Ishikawa (cell line): ENCODE measurements around the gene TBC1D2B.

Source experiments
- CREB1 ChIP-seq: IDR thresholded peaks from 2 replicates; pipeline ENCODE4 v1.6.1; 2012; ENCODE audit warnings: low read depth
- EGR1 ChIP-seq: IDR thresholded peaks from 2 replicates; pipeline ENCODE4 v1.6.1; 2012
- EP300 ChIP-seq: IDR thresholded peaks from 2 replicates; pipeline ENCODE4 v1.6.1; 2012; ENCODE audit warnings: borderline replicate concordance
- FOXM1 ChIP-seq: IDR thresholded peaks from 2 replicates; pipeline ENCODE4 v1.6.1; 2012; ENCODE audit warnings: low read depth, borderline replicate concordance
- NFIC ChIP-seq: IDR thresholded peaks from 2 replicates; pipeline ENCODE4 v1.6.1; 2012
- RAD21 ChIP-seq: IDR thresholded peaks from 2 replicates; pipeline ENCODE4 v1.6.1; 2012; ENCODE audit warnings: low read depth
- TCF12 ChIP-seq: IDR thresholded peaks from 2 replicates; pipeline ENCODE4 v1.6.1; 2012; ENCODE audit warnings: low read depth
- YY1 ChIP-seq: IDR thresholded peaks from 2 replicates; pipeline ENCODE4 v1.6.1; 2012; ENCODE audit warnings: low read depth
- TF ChIP-seq, protein P1 (sequence below): IDR thresholded peaks from 2 replicates; pipeline ENCODE4 v1.6.1; 2012
- TF ChIP-seq, protein P2 (sequence below): IDR thresholded peaks from 2 replicates; pipeline ENCODE4 v1.6.1; 2012; ENCODE audit warnings: low read depth, mild to moderate bottlenecking

DNA sequence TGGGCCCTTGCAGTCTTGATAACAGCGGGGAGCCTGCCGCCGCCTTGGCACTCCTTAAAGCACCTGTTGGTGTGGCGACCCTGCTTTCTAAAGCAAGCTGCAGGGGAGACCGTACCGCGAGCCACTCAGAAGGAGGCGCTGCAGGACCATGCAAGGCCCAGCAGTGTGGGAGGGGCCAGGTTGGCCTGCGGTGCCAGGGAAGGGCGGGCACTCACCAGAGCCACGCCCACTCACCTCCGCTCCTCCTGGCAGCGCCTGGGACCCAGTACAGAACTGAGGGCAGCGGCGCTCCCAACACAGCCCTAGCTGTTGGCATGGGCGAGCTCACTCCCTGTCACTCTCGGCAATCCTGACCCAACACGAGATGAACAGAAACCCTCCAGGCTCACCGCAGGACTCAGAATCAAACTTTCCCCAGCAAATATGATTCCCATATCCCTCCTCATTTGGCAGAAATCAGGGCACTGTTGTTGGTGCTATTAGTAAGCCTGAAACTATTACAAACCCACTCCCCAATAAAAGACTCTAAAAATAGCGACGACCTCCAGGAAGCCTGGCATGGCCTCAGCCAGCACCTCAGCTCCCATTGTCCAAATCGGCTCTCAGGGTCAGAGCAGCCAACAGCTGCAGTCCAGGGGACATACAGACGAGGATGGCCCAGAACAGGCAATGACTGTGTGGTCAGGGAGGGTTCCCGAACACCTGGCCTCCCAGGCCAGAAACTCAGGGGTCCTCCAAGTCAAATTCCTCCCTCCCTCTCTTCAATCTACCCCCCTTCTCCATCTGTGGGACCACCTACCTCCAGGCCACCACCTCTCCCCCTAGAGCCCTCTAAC, 77.2 kb downstream of the TBC1D2B start:
- TF ChIP-seq RAD21, result peak; percentile 99
- TF ChIP-seq, protein P1, sequence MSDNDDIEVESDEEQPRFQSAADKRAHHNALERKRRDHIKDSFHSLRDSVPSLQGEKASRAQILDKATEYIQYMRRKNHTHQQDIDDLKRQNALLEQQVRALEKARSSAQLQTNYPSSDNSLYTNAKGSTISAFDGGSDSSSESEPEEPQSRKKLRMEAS, result no peak
- no peak; the same call in 1 of the 2 replicates for TF ChIP-seq NFIC
- TF ChIP-seq CREB1, result no peak
- TF ChIP-seq EP300, result no peak; the same call in 1 of the 2 replicates
- TF ChIP-seq, protein P2, sequence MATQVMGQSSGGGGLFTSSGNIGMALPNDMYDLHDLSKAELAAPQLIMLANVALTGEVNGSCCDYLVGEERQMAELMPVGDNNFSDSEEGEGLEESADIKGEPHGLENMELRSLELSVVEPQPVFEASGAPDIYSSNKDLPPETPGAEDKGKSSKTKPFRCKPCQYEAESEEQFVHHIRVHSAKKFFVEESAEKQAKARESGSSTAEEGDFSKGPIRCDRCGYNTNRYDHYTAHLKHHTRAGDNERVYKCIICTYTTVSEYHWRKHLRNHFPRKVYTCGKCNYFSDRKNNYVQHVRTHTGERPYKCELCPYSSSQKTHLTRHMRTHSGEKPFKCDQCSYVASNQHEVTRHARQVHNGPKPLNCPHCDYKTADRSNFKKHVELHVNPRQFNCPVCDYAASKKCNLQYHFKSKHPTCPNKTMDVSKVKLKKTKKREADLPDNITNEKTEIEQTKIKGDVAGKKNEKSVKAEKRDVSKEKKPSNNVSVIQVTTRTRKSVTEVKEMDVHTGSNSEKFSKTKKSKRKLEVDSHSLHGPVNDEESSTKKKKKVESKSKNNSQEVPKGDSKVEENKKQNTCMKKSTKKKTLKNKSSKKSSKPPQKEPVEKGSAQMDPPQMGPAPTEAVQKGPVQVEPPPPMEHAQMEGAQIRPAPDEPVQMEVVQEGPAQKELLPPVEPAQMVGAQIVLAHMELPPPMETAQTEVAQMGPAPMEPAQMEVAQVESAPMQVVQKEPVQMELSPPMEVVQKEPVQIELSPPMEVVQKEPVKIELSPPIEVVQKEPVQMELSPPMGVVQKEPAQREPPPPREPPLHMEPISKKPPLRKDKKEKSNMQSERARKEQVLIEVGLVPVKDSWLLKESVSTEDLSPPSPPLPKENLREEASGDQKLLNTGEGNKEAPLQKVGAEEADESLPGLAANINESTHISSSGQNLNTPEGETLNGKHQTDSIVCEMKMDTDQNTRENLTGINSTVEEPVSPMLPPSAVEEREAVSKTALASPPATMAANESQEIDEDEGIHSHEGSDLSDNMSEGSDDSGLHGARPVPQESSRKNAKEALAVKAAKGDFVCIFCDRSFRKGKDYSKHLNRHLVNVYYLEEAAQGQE, result no peak
- no peak for TF ChIP-seq TCF12
- no peak for TF ChIP-seq YY1
- no peak for TF ChIP-seq EGR1
- no peak for TF ChIP-seq FOXM1
